Osteocyte (in vitro differentiated cells): ENCODE measurements around the gene VPS9D1. TPM values are rescaled to one million over a fixed set of nuclear protein-coding genes. Genes with fewer than 3 reads are reported as not detected.

Source experiments
- DNase-seq: peaks from one replicate; pipeline ENCODE4 v3.0.0; 2021; ENCODE audit warnings: mixed read lengths; ENCODE audit not compliant: unreplicated experiment; ENCODE audit errors: extremely low spot score
- H3K27ac Mint-ChIP-seq: one replicate; pipeline ENCODE4 v1.8.0; 2021; ENCODE audit warnings: mild to moderate bottlenecking, mixed read lengths; ENCODE audit not compliant: unreplicated experiment
- H3K27me3 Mint-ChIP-seq: one replicate; pipeline ENCODE4 v1.8.0; 2021; ENCODE audit warnings: mixed read lengths; ENCODE audit not compliant: unreplicated experiment
- H3K36me3 Mint-ChIP-seq: one replicate; pipeline ENCODE4 v1.8.0; 2021; ENCODE audit warnings: mixed read lengths; ENCODE audit not compliant: unreplicated experiment
- H3K4me1 Mint-ChIP-seq: one replicate; pipeline ENCODE4 v1.8.0; 2021; ENCODE audit warnings: mixed read lengths; ENCODE audit not compliant: unreplicated experiment
- H3K4me3 Mint-ChIP-seq: one replicate; pipeline ENCODE4 v1.8.0; 2021; ENCODE audit warnings: mild to moderate bottlenecking, moderate library complexity, mixed read lengths; ENCODE audit not compliant: unreplicated experiment
- H3K9me3 Mint-ChIP-seq: one replicate; pipeline ENCODE4 v1.8.0; 2021; ENCODE audit warnings: mixed read lengths; ENCODE audit not compliant: unreplicated experiment
- CTCF ChIP-seq: fragments of 200-600 bp; sonication (generic); IDR thresholded peaks from 2 replicates; pipeline ENCODE4 v1.5.0; 2021; ENCODE audit warnings: antibody characterized with exemption, mild to moderate bottlenecking, moderate library complexity
- total RNA-seq: library from RNA; stranded (reverse); gene quantifications from 2 replicates; pipeline ENCODE4 v1.2.1, GENCODE V29; 2021

Gene VPS9D1
- total RNA-seq, 1 donor from 2014 or later: 22.0 TPM

- H3K27ac Mint-ChIP-seq: no peak overlapping the region
- no peaks in the 10 kb centered on the region for H3K27me3 Mint-ChIP-seq
- peaks cover 3% of the 10 kb centered on the region for H3K36me3 Mint-ChIP-seq
- H3K4me1 Mint-ChIP-seq: no peaks in the 10 kb centered on the region
- no peak overlapping the region for H3K4me3 Mint-ChIP-seq
- DNase-seq: no peak
- no peak for TF ChIP-seq CTCF
- no peaks in the 10 kb centered on the region for H3K9me3 Mint-ChIP-seq
Measured at GRCh38 chr16:89711601-89712273, 9.0 kb downstream of the VPS9D1 start.

GRCh38 chr16:89710709-89711564 lies 9.8 kb downstream of the VPS9D1 start:
- Mint-ChIP-seq H3K27me3 (no peaks in the 10 kb centered on the region), H3K4me1 (peaks cover 2% of the 10 kb centered on the region), H3K36me3 (peaks cover 3% of the 10 kb centered on the region), H3K4me3 (no peak overlapping the region), H3K9me3 (no peaks in the 10 kb centered on the region), H3K27ac (no peak overlapping the region)
- TF ChIP-seq CTCF: no peak
- DNase-seq: no peak

- H3K4me1 Mint-ChIP-seq: peaks cover 5% of the 10 kb centered on the region
- H3K36me3 Mint-ChIP-seq: peaks cover under 1% of the 10 kb centered on the region
- no peak overlapping the region for H3K4me3 Mint-ChIP-seq
- no peak for DNase-seq
- H3K27ac Mint-ChIP-seq: no peak overlapping the region
- H3K9me3 Mint-ChIP-seq: no peaks in the 10 kb centered on the region
- no peaks in the 10 kb centered on the region for H3K27me3 Mint-ChIP-seq
- TF ChIP-seq CTCF: no peak
Measured at GRCh38 chr16:89709716-89710432, 10.8 kb downstream of the VPS9D1 start.

GRCh38 chr16:89709166-89709565 lies 11.5 kb downstream of the VPS9D1 start:
- Mint-ChIP-seq H3K27ac (no peak overlapping the region), H3K4me3 (no peak overlapping the region), H3K9me3 (no peaks in the 10 kb centered on the region), H3K27me3 (no peaks in the 10 kb centered on the region), H3K36me3 (no peaks in the 10 kb centered on the region), H3K4me1 (peaks cover 5% of the 10 kb centered on the region)
- TF ChIP-seq CTCF: no peak
- DNase-seq: no peak

GRCh38 chr16:89708481-89708931 lies 12.2 kb downstream of the VPS9D1 start:
- Mint-ChIP-seq H3K27ac (no peak overlapping the region), H3K4me3 (no peak overlapping the region), H3K36me3 (no peaks in the 10 kb centered on the region), H3K4me1 (peaks cover 5% of the 10 kb centered on the region), H3K9me3 (no peaks in the 10 kb centered on the region), H3K27me3 (no peaks in the 10 kb centered on the region)
- DNase-seq: no peak
- no peak for TF ChIP-seq CTCF
